Cardiac fibroblast (primary cell): ENCODE measurements around the gene MEMO1.

ENCODE experiments used
- DNase-seq, 2 donors: peaks; one replicate each; pipeline versions ENCODE4 v3.0.0 to v3.0.0-alpha.2; 2010; ENCODE audit warnings: low read depth in 2 of 2
- H3K4me3 ChIP-seq, 2 donors: replicated peaks in 1 of 2; 1 replicate in 1 of 2; 2 replicates in 1 of 2; pipeline ENCODE4 v1.5.1; 2011; ENCODE audit warnings: low read depth in 2 of 2, low read length in 2 of 2, mild to moderate bottlenecking in 2 of 2, moderate library complexity in 1 of 2
- TF ChIP-seq, protein P1 (sequence below): IDR thresholded peaks from one replicate; pipeline ENCODE4 v1.5.1; 2011; ENCODE audit warnings: low read depth, mild to moderate bottlenecking, low read length, inconsistent platforms

MEMO1 gene

GRCh38 chr2:32012872-32013271 is 2.1 kb upstream of the MEMO1 start:
- TF ChIP-seq, protein P1, sequence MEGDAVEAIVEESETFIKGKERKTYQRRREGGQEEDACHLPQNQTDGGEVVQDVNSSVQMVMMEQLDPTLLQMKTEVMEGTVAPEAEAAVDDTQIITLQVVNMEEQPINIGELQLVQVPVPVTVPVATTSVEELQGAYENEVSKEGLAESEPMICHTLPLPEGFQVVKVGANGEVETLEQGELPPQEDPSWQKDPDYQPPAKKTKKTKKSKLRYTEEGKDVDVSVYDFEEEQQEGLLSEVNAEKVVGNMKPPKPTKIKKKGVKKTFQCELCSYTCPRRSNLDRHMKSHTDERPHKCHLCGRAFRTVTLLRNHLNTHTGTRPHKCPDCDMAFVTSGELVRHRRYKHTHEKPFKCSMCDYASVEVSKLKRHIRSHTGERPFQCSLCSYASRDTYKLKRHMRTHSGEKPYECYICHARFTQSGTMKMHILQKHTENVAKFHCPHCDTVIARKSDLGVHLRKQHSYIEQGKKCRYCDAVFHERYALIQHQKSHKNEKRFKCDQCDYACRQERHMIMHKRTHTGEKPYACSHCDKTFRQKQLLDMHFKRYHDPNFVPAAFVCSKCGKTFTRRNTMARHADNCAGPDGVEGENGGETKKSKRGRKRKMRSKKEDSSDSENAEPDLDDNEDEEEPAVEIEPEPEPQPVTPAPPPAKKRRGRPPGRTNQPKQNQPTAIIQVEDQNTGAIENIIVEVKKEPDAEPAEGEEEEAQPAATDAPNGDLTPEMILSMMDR, result no peak
- DNase-seq, result no peak
- H3K4me3 ChIP-seq, result no peak overlapping the region

- H3K4me3 ChIP-seq, result peak overlapping the region; percentile 56 to 68
- no peak for DNase-seq
- TF ChIP-seq, protein P1, result no peak
These were observed 715 bp upstream of the MEMO1 start for GRCh38 chr2:32011485-32011960.

DNA sequence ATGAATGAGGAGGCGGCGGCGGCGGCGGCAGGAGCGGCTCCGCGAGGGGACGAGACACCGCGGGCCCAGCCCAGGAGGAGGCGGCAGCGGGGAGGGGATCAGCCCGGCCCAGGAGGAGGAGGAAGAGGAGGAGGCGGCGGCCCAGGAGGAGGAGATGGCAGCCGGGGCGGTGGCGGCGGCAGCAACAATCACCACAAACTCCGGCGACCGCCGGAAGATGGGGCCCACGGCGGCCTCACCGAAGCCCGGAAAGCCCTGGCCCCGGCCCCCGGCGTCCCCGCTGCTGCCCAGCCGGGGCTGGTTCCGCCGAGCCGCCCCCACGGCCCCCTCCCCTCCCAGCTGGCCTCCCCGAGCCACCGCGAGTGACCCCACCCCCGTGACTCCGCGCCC is 533 bp downstream of the MEMO1 start:
- peak overlapping the region; percentile 30 to 83 for H3K4me3 ChIP-seq
- peak; percentile 59 to 69 for DNase-seq

DNA sequence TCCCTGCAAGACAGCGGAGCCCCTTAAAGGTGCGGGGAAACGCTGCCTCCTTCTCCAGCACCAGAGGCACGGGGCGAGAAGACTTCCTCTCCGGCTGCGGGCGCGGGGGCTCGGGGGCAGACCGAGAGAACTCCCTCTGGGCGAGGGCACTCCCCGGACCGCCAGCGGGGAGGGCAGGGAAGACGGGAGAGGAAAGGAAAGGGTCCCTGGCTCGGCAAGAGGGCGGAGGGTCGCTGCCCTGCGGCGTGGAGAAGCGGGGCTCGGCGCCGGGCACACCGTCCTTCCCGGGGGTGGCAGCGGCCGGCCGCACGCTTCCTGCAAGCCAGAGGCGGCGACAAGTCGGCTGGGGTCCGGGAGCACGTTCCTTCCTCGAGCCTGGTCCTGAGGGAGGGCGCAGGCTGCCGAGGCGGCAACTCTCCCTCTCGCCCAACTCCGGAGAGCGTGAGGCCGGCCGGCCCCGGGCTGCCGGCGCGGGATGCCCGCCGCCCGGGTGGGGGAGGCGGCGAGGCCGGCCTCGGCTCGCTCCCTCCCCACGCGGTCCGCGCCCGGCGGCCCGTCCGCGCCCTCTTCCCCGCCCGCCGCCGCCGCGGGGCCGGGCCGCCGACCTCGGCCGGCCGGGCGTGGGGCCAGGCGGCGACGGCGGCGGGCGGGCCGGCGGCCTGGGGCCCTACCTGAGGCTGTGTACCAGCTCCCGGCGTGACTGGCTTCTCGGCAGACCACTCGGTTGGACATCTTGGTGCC is 1.1 kb downstream of the MEMO1 start:
- H3K4me3 ChIP-seq, result peak overlapping the region; percentile 83 to 86
- TF ChIP-seq, protein P1, result no peak
- DNase-seq, result peak; percentile 24 to 31

DNA sequence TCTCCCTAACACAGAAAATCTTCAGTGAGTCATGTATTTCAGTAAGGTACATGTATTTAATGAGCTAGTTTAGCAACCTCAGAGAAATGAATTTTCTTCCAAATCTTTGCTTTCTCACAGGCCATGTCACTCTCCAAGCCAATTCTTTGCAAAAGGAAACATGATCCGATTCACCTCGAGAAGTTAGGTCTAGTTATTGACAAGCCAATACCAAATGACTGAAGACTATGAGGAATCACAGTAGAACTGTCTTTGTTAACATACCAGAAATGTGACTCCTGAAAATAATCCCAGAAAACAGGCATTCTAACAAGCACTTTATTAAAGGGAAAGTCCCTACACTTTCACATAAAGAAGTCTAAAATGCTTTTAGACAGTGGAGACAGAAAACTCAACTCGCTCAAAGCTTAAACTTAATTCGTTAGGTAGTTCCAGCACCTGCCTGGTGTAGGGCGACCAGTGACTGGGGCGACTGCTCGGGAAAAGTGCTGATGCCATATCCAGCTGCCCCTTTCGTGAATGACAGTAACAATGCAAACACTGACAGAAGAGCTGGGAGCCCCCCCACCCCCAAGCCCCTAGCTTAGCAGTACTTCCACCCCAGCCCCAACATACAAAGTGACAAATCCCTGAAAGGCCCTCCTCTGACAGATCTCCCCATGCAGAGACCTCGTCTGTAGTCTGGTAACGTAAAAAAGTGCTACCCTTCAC is 1.8 kb downstream of the MEMO1 start:
- peak; percentile 10 to 34 for DNase-seq
- peak overlapping the region; percentile 83 to 86 for H3K4me3 ChIP-seq
- TF ChIP-seq, protein P1, result no peak

- no peak overlapping the region for H3K4me3 ChIP-seq
- TF ChIP-seq, protein P1, result no peak
- no peak for DNase-seq
These were observed 3.8 kb downstream of the MEMO1 start for GRCh38 chr2:32007121-32007391.

DNA sequence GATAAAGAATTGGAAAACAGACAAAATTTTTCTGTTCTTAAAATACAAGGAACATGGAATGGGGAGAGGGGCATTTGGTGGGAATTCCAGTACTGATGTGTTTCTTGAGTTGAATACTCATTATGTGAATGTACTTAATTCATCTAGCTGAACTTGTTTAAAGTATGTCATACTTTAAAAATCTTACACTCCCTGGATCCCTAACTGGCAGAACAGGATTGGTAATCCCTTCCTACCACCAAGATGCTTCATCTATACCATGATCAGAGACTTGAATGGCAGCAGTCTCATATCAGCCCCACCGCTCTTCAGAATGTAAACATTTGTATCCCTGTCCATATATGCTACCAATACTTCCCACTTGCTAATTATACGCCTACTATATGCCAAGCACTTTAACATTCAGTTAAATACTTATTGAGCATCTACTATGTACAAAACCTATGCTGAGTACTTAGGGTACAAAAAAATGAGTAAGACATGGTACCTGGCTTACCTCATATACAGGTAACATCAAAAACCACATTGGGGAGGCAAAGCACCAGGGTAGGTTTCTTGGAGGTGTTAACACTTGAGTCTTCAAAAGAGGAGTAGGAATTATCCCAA is 5.3 kb downstream of the MEMO1 start:
- no peak for DNase-seq
- H3K4me3 ChIP-seq, result no peak overlapping the region
- TF ChIP-seq, protein P1, result no peak
